ENCODE results near the gene TMEM150A.
A peak's percentile ranks its signal among the peaks of the same experiment; 100 is the strongest.

Gene TMEM150A

DNA sequence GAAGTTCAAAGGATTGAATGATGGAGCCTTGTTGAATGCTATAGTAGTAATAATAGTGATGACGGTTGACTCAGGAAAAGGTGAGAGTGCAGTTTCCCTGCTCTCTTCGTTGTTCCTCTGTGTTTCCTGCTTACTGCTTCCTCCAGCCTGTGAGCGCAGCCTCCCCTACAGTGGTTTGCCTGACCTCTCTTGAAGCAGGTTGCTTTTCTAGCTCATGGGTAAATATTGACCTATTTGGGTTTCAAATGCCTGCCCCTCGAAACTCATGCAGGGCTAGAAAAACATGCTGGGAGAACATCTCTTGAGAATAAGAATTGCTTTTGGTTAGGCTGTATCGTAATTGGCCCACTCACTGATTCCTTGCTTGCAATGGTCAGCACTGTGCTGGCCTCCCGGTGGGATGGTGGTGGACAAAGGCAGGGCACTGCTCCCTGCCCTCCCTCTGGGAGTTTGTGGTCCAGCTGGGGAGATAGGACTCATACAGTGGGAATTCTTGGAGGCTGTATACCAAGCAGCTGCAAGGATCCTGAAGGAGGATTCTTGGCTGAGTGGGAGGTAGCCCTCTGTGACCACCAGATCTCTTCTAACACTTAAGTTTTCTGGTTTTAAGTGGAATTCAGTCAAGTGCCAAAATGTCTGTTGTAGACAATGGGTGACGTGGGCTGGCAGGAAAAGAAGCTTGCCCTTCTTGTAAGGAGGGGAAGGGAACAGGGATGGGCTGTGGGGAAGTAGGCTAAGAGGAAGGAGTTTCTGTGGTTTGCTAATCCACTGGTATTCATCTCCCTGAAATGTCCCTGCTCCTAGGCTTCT, 12.3 kb downstream of the TMEM150A start:
- ChIA-PET CTCF (interaction anchor here (0.7 kb wide), 1 partner anchor 171 kb away, joined by 3 read pairs; no protein-coding TSS in a partner anchor), POLR2A (ENCODE audit: low non-redundant PET) (no interaction called here)
- DNase-seq (ENCODE audit: low spot score), result no peak
- TF ChIP-seq, protein P1, sequence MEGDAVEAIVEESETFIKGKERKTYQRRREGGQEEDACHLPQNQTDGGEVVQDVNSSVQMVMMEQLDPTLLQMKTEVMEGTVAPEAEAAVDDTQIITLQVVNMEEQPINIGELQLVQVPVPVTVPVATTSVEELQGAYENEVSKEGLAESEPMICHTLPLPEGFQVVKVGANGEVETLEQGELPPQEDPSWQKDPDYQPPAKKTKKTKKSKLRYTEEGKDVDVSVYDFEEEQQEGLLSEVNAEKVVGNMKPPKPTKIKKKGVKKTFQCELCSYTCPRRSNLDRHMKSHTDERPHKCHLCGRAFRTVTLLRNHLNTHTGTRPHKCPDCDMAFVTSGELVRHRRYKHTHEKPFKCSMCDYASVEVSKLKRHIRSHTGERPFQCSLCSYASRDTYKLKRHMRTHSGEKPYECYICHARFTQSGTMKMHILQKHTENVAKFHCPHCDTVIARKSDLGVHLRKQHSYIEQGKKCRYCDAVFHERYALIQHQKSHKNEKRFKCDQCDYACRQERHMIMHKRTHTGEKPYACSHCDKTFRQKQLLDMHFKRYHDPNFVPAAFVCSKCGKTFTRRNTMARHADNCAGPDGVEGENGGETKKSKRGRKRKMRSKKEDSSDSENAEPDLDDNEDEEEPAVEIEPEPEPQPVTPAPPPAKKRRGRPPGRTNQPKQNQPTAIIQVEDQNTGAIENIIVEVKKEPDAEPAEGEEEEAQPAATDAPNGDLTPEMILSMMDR (conservative IDR thresholded peaks at IDR 0.05; ENCODE audit: low read depth), result no peak
- H3K27ac ChIP-seq, result peak overlapping the region; percentile 65

DNA sequence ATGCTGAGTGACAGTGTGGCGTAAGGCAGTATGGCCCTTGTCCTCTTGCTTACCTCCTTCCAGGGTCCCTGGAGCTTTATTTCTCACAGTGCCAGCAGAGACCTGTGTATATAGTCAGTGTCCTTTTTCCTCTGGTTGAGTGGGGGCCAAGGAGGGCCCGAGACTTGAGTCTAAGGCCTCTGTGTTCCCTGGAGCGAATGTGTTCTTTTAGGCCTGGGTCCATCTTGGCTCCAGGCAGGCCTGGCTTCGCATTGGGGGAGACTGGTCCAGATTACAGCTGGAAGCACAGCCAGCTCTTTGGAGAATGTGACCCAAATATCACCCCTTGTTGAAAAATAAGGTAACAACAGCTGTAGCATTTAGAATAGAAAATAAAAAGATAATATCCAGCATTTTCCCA, 13.3 kb downstream of the TMEM150A start:
- no peak overlapping the region for H3K27ac ChIP-seq
- ChIA-PET CTCF (interaction anchor here (0.7 kb wide), 1 partner anchor 17 kb away, joined by 3 read pairs; no protein-coding TSS in a partner anchor), POLR2A (ENCODE audit: low non-redundant PET) (no interaction called here)
- DNase-seq (ENCODE audit: low spot score), result no peak
- TF ChIP-seq, protein P1 (conservative IDR thresholded peaks at IDR 0.05; ENCODE audit: low read depth), result no peak

DNA sequence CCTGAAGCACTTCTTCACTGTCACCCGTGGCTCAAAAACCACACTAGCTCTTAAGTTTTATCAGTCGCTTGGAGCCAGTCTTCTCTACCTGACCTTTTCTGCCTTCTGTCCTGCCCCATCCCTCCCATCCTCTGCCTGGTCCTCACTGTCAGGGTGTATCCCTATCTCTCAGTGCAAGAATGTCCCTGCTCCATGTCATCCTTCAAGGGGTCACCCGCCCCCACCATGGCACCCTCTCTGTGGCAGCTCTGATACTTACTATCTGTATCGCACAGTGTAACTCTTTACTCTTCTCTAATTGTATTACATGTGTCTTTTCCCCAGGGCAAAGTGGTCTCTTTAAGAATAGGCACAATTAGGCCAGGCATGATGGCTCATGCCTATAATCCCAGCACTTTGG, 13.9 kb downstream of the TMEM150A start:
- DNase-seq (ENCODE audit: low spot score), result no peak
- CTCF ChIA-PET, result interaction anchor here (0.7 kb wide), 1 partner anchor 18 kb away, joined by 3 read pairs; no protein-coding TSS in a partner anchor
- TF ChIP-seq, protein P1 (conservative IDR thresholded peaks at IDR 0.05; ENCODE audit: low read depth), result no peak
- POLR2A ChIA-PET (ENCODE audit: low non-redundant PET), result no interaction called here
- peak overlapping the region; percentile 21; the same call in 1 of the 2 replicates for H3K27ac ChIP-seq

DNA sequence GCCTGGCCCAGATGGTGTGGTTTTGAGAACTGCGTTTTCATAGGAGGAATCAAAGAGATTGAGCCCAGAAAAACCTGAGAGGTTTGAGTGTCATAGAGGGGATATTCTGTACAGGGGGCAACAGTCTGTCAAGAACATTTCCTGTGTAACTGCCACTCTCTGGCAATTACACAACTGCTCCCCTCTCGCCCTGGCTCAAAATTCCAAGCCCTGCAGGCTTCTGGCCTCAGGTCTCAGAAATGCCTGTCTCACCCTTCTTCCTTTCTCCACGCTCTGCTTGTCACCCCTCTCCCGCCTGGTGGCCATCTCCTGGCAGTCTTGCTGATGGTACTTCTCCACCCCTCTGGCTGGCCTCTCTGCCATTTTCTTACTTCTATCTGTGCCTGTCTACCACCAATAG, 14.3 kb downstream of the TMEM150A start:
- POLR2A ChIA-PET (ENCODE audit: low non-redundant PET), result no interaction called here
- CTCF ChIA-PET, result no interaction called here
- no peak for DNase-seq (ENCODE audit: low spot score)
- H3K27ac ChIP-seq, result peak overlapping the region; percentile 21; the same call in 1 of the 2 replicates
- TF ChIP-seq, protein P1 (conservative IDR thresholded peaks at IDR 0.05; ENCODE audit: low read depth), result no peak

- POLR2A ChIA-PET (ENCODE audit: low non-redundant PET), result interaction anchor here (0.8 kb wide), 1 partner anchor 9 kb away, joined by 3 read pairs; the partner anchor contains the start of gene RNF181
- TF ChIP-seq, protein P1 (conservative IDR thresholded peaks at IDR 0.05; ENCODE audit: low read depth), result no peak
- CTCF ChIA-PET, result no interaction called here
- DNase-seq (ENCODE audit: low spot score), result no peak
- peak overlapping the region; percentile 91 for H3K27ac ChIP-seq
These were observed 16.8 kb downstream of the TMEM150A start for GRCh38 chr2:85585781-85586105.

DNA sequence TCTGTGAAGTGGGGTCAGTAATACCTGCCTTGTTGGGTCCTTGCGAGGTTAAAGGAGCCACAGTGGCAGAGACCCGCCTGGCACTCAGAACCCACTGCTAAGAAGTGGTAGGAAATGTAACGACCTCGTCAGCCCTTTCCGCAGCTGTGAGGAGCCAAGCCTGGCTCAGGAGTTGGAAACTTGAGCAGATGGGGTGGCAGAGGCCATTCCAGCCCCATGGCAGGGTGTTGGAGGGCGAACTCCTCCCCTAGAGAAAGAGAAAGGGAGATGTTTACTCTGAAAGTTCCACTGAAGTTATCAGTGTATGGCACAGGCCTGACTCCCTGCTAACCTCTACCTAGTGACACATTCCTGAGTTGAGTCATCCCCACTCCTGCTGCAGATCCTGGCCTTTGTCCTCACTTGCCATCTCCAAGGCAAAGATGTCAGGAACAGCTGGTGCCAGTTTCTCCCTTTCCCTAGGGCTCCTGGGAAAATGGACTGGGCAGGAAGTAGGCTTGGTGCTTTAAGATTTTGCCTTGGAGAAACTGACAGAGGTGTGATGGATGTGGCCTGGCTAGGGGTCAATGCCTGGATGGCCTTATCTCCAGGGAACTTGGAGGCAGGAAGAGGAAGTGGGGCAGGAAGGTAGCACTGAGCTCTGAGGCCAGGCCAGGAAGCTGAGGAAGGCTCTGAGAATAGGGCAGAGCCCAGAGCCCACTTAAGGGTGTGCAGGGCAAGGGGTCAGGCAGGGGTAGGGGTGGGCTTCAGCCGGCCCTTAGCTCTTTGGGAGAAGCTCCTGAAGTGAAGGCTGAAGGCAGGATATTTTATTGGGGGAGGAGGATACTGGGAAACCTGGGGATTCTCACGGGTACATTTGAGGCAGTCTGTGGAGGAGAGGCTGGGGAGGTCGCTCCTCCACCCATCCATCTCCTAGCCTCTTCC, 17.4 kb downstream of the TMEM150A start:
- ChIA-PET CTCF (no interaction called here), POLR2A (ENCODE audit: low non-redundant PET) (interaction anchor here (0.8 kb wide), 1 partner anchor 10 kb away, joined by 3 read pairs; the partner anchor contains the start of gene RNF181)
- peak; percentile 73 for DNase-seq (ENCODE audit: low spot score)
- TF ChIP-seq, protein P1 (conservative IDR thresholded peaks at IDR 0.05; ENCODE audit: low read depth), result no peak
- H3K27ac ChIP-seq, result peak overlapping the region; percentile 91

Data from RWPE1 (cell line).